Endodermal cell (in vitro differentiated cells): Measurements from ENCODE around the gene SPHK1. TPM values are rescaled to one million over a fixed set of nuclear protein-coding genes. Genes with fewer than 3 reads are reported as not detected.

Experiments
- DNase-seq: peaks from one replicate; pipeline ENCODE4 v3.0.0-alpha.2; 2017
- H3K27ac ChIP-seq: 2 replicates; pipeline ENCODE4 v1.5.1; 2013; ENCODE audit warnings: mild to moderate bottlenecking, low read depth, low read length, moderate library complexity
- H3K27me3 ChIP-seq: 2 replicates; pipeline ENCODE4 v1.6.1; 2013; ENCODE audit warnings: mild to moderate bottlenecking, low read length, moderate library complexity; ENCODE audit not compliant: insufficient read depth, control insufficient read depth, poor library complexity, severe bottlenecking
- H3K36me3 ChIP-seq: 2 replicates; pipeline ENCODE4 v1.7.0; 2013; ENCODE audit warnings: mild to moderate bottlenecking, low read length, moderate library complexity; ENCODE audit not compliant: control insufficient read depth, insufficient read depth
- H3K4me1 ChIP-seq: one replicate; pipeline ENCODE4 v1.7.0; 2013; ENCODE audit warnings: low read length; ENCODE audit not compliant: control insufficient read depth, insufficient read depth
- H3K4me3 ChIP-seq: 2 replicates; pipeline ENCODE4 v1.5.1; 2013; ENCODE audit warnings: mild to moderate bottlenecking, low read length, moderate library complexity
- H3K9ac ChIP-seq: 2 replicates; pipeline ENCODE4 v1.6.1; 2013; ENCODE audit warnings: mild to moderate bottlenecking, low read length, moderate library complexity; ENCODE audit not compliant: poor library complexity, severe bottlenecking; ENCODE audit errors: extremely low read depth
- H3K9me3 ChIP-seq: 2 replicates; pipeline ENCODE4 v1.6.1; 2013; ENCODE audit warnings: mild to moderate bottlenecking, low read length, moderate library complexity; ENCODE audit not compliant: control insufficient read depth
- H3K27ac Mint-ChIP-seq: 2 replicates; pipeline ENCODE4 v1.8.0; 2020; ENCODE audit warnings: mixed read lengths
- H3K27me3 Mint-ChIP-seq: 2 replicates; pipeline ENCODE4 v1.8.0; 2021; ENCODE audit warnings: mild to moderate bottlenecking, mixed read lengths; ENCODE audit not compliant: insufficient read depth
- H3K36me3 Mint-ChIP-seq: 2 replicates; pipeline ENCODE4 v1.8.0; 2020; ENCODE audit warnings: low read depth, mixed read lengths
- H3K4me1 Mint-ChIP-seq: 2 replicates; pipeline ENCODE4 v1.8.0; 2020; ENCODE audit warnings: mixed read lengths
- H3K4me3 Mint-ChIP-seq: 2 replicates; pipeline ENCODE4 v1.8.0; 2020; ENCODE audit warnings: mild to moderate bottlenecking, moderate library complexity, mixed read lengths
- H3K9me3 Mint-ChIP-seq: 2 replicates; pipeline ENCODE4 v1.8.0; 2020; ENCODE audit warnings: mild to moderate bottlenecking, mixed read lengths
- CTCF ChIP-seq: fragments of 200-600 bp; sonication (generic); conservative IDR thresholded peaks from 2 replicates; pipeline ENCODE4 v1.5.0; 2021; ENCODE audit warnings: antibody characterized with exemption, mild to moderate bottlenecking
- WGBS, 2 experiments: methylation state at CpG; one replicate each; pipeline versions ENCODE4 v1.1.5 to v1.1.7; 2013; ENCODE audit warnings: missing lambda C conversion rate in 2 of 2, mixed read lengths in 1 of 2; ENCODE audit not compliant: insufficient coverage in 1 of 2, insufficient read length in 1 of 2; 5-methylcytosine and 5-hydroxymethylcytosine counted together
- total RNA-seq, 2 donors: library from RNA; stranded (reverse); fragmentation: NEBNext Ultra II Directional in 1 of 2; extraction: Animal tissue kit (Norgen Biotek cat#: 25700) in 1 of 2; gene quantifications; 2 replicates in 1 of 2; 3 replicates in 1 of 2; pipeline ENCODE4 v1.2.1, GENCODE V29; 2021

SPHK1 gene
- total RNA-seq, 2 donors from 2014 or later: 1.5 to 1.8 TPM

GRCh38 chr17:76351526-76352071, 32.8 kb upstream of the SPHK1 start:
- WGBS, 2 experiments: 87 to 96% methylated on average over 5 to 6 of the region's 9 CpGs

GRCh38 chr17:76353004-76353598, 31.3 kb upstream of the SPHK1 start:
- Histone ChIP-seq H3K27me3 (no peaks in the 10 kb centered on the region), H3K27ac (peak overlapping the region; percentile 85), H3K36me3 (peaks cover 6% of the 10 kb centered on the region), H3K4me1 (no peaks in the 10 kb centered on the region), H3K4me3 (peak overlapping the region; percentile 87), H3K9me3 (no peaks in the 10 kb centered on the region), H3K9ac (peak overlapping the region; percentile 90)
- H3K36me3 Mint-ChIP-seq: peaks cover 12% of the 10 kb centered on the region
- H3K27me3 Mint-ChIP-seq: peaks cover 2% of the 10 kb centered on the region
- peak overlapping the region; percentile 89 for H3K27ac Mint-ChIP-seq
- peak; percentile 79 for DNase-seq
- 0 to 1% methylated on average over 1 to 51 of the region's 51 CpGs for WGBS, 2 experiments
- H3K9me3 Mint-ChIP-seq: no peaks in the 10 kb centered on the region
- H3K4me1 Mint-ChIP-seq: peaks cover 19% of the 10 kb centered on the region
- peak overlapping the region; percentile 90 for H3K4me3 Mint-ChIP-seq
- no peak for TF ChIP-seq CTCF

More at GRCh38 chr17:76351526-76352071, 32.8 kb upstream of the SPHK1 start:
- H3K36me3 Mint-ChIP-seq: peaks cover 21% of the 10 kb centered on the region
- Histone ChIP-seq H3K27me3 (no peaks in the 10 kb centered on the region), H3K4me1 (no peaks in the 10 kb centered on the region), H3K4me3 (peak overlapping the region; percentile 71), H3K27ac (no peak overlapping the region), H3K36me3 (peaks cover 15% of the 10 kb centered on the region), H3K9ac (no peak overlapping the region), H3K9me3 (no peaks in the 10 kb centered on the region)
- DNase-seq: no peak
- TF ChIP-seq CTCF: no peak
- H3K4me1 Mint-ChIP-seq: peaks cover 17% of the 10 kb centered on the region
- no peak overlapping the region for H3K27ac Mint-ChIP-seq
- peak overlapping the region; percentile 90 for H3K4me3 Mint-ChIP-seq
- H3K27me3 Mint-ChIP-seq: peaks cover 2% of the 10 kb centered on the region
- H3K9me3 Mint-ChIP-seq: no peaks in the 10 kb centered on the region

GRCh38 chr17:76353599-76354316, 30.7 kb upstream of the SPHK1 start, which contains the start of gene PRPSAP1:
TSS of gene PRPSAP1 (minus strand) at chr17:76353916. CDS start at chr17:76353703, 213 bp downstream.
- no peaks in the 10 kb centered on the region for H3K9me3 ChIP-seq

More at GRCh38 chr17:76353599-76354316, 30.7 kb upstream of the SPHK1 start, which contains the start of gene PRPSAP1:
- Mint-ChIP-seq H3K4me1 (peaks cover 19% of the 10 kb centered on the region), H3K9me3 (no peaks in the 10 kb centered on the region), H3K27me3 (peaks cover 2% of the 10 kb centered on the region), H3K27ac (peak within 1 kb of the TSS; percentile 100), H3K36me3 (peaks cover 8% of the 10 kb centered on the region), H3K4me3 (peak within 1 kb of the TSS; percentile 90)
- no peaks in the 10 kb centered on the region for H3K27me3 ChIP-seq
- H3K4me3 ChIP-seq: peak within 1 kb of the TSS; percentile 87
- H3K4me1 ChIP-seq: no peaks in the 10 kb centered on the region
- DNase-seq: peak; percentile 98
- 0% methylated on average over 29 to 75 of the region's 75 CpGs for WGBS, 2 experiments
- peak; percentile 62 for TF ChIP-seq CTCF
- peaks cover 3% of the 10 kb centered on the region for H3K36me3 ChIP-seq
- peak within 1 kb of the TSS; percentile 85 for H3K27ac ChIP-seq
- peak within 1 kb of the TSS; percentile 90 for H3K9ac ChIP-seq
